DOHH2 (cell line): Measurements from ENCODE around the gene DCHS2.

Experiments
- H3F3A ChIP-seq: fragments of 200-600 bp; sonication (generic), shearing (Covaris generic); 2 replicates; pipeline ENCODE4 v1.6.0; 2016; ENCODE audit warnings: antibody characterized with exemption, mild to moderate bottlenecking; ENCODE audit not compliant: control insufficient read depth, insufficient read depth
- H3K27ac ChIP-seq: fragments of 200-600 bp; sonication (generic); 2 replicates; pipeline ENCODE4 v1.5.1; 2014; ENCODE audit warnings: low read depth, mild to moderate bottlenecking, low read length, moderate library complexity
- H3K27me3 ChIP-seq: fragments of 200-600 bp; sonication (generic); 2 replicates; pipeline ENCODE4 v1.6.1; 2014; ENCODE audit warnings: mild to moderate bottlenecking, low read length, mixed read lengths; ENCODE audit not compliant: control insufficient read depth
- H3K36me3 ChIP-seq: fragments of 200-600 bp; sonication (generic); 2 replicates; pipeline ENCODE4 v1.6.1; 2014; ENCODE audit warnings: mild to moderate bottlenecking, low read length, moderate library complexity, mixed read lengths; ENCODE audit not compliant: control insufficient read depth
- H3K4me1 ChIP-seq: fragments of 200-600 bp; sonication (generic); 2 replicates; pipeline ENCODE4 v1.6.1; 2014; ENCODE audit warnings: mild to moderate bottlenecking, low read length, mixed read lengths; ENCODE audit not compliant: control insufficient read depth
- H3K4me2 ChIP-seq: fragments of 200-600 bp; sonication (generic); 2 replicates; pipeline ENCODE4 v1.6.0; 2014; ENCODE audit warnings: mild to moderate bottlenecking, low read length, moderate library complexity
- H3K4me3 ChIP-seq: fragments of 200-600 bp; sonication (generic); 2 replicates; pipeline ENCODE4 v1.5.1; 2014; ENCODE audit warnings: mild to moderate bottlenecking, low read length, mixed read lengths
- H3K79me2 ChIP-seq: fragments of 200-600 bp; sonication (generic); 2 replicates; pipeline ENCODE4 v1.6.1; 2014; ENCODE audit warnings: mild to moderate bottlenecking, low read length, mixed read lengths; ENCODE audit not compliant: control insufficient read depth
- H3K9me2 ChIP-seq: fragments of 200-600 bp; sonication (generic); replicated peaks from 2 replicates; pipeline ENCODE4 v1.6.1; 2014; ENCODE audit warnings: mild to moderate bottlenecking, low read length, mixed read lengths; ENCODE audit not compliant: control insufficient read depth
- H3K9me3 ChIP-seq: fragments of 200-600 bp; sonication (generic); 2 replicates; pipeline ENCODE4 v1.6.1; 2014; ENCODE audit warnings: antibody characterized with exemption, low read length, mixed read lengths; ENCODE audit not compliant: control insufficient read depth, insufficient read depth
- H4K20me1 ChIP-seq: fragments of 200-600 bp; sonication (generic); 2 replicates; pipeline ENCODE4 v1.6.0; 2014; ENCODE audit warnings: low read depth, mild to moderate bottlenecking, antibody characterized with exemption, low read length, moderate library complexity; ENCODE audit not compliant: control insufficient read depth, insufficient read depth
- CTCF ChIP-seq: fragments of 200-600 bp; sonication (generic); IDR thresholded peaks from one replicate; pipeline ENCODE4 v1.5.1; 2014; ENCODE audit warnings: antibody characterized with exemption, mild to moderate bottlenecking, low read depth, low read length; ENCODE audit not compliant: poor library complexity, severe bottlenecking
- EZH2phosphoT487 ChIP-seq: fragments of 200-600 bp; sonication (generic); IDR thresholded peaks from 2 replicates; pipeline ENCODE4 v1.6.1; 2017; ENCODE audit warnings: borderline replicate concordance, mild to moderate bottlenecking, antibody characterized with exemption, low read length, moderate library complexity, mixed read lengths

The DCHS2 gene

GRCh38 chr4:154341448-154341847 lies 150.2 kb downstream of the DCHS2 start:
- no peak overlapping the region for H3K4me3 ChIP-seq
- no peaks in the 10 kb centered on the region for H4K20me1 ChIP-seq
- H3K4me1 ChIP-seq: no peaks in the 10 kb centered on the region
- H3K79me2 ChIP-seq: no peaks in the 10 kb centered on the region
- no peaks in the 10 kb centered on the region for H3K9me2 ChIP-seq
- no peak for TF ChIP-seq EZH2phosphoT487
- no peak for TF ChIP-seq CTCF
- H3K9me3 ChIP-seq: no peaks in the 10 kb centered on the region
- no peak overlapping the region for H3K27ac ChIP-seq
- no peaks in the 10 kb centered on the region for H3F3A ChIP-seq
- H3K36me3 ChIP-seq: no peaks in the 10 kb centered on the region
- no peak overlapping the region for H3K4me2 ChIP-seq
- no peaks in the 10 kb centered on the region; the same call in 1 of the 2 replicates for H3K27me3 ChIP-seq

- no peaks in the 10 kb centered on the region for H3K9me2 ChIP-seq
- no peaks in the 10 kb centered on the region for H3K9me3 ChIP-seq
- H3K4me1 ChIP-seq: peaks cover 5% of the 10 kb centered on the region; the same call in 1 of the 2 replicates
- H3K4me3 ChIP-seq: no peak overlapping the region
- no peak overlapping the region for H3K4me2 ChIP-seq
- H4K20me1 ChIP-seq: no peaks in the 10 kb centered on the region
- TF ChIP-seq EZH2phosphoT487: no peak
- no peak for TF ChIP-seq CTCF
- H3F3A ChIP-seq: no peaks in the 10 kb centered on the region
- no peak overlapping the region for H3K27ac ChIP-seq
- no peaks in the 10 kb centered on the region for H3K36me3 ChIP-seq
- H3K27me3 ChIP-seq: peaks cover 18% of the 10 kb centered on the region
- H3K79me2 ChIP-seq: no peaks in the 10 kb centered on the region
Measured at GRCh38 chr4:154335588-154335987, 156.0 kb downstream of the DCHS2 start.

- H3K4me2 ChIP-seq: peak overlapping the region; percentile 45
Measured at GRCh38 chr4:154332681-154333421, 158.7 kb downstream of the DCHS2 start.

More at GRCh38 chr4:154332681-154333421, 158.7 kb downstream of the DCHS2 start:
- Histone ChIP-seq H3K4me3 (peak overlapping the region; percentile 54), H3K4me1 (peaks cover 5% of the 10 kb centered on the region; the same call in 1 of the 2 replicates), H3K27me3 (peaks cover 18% of the 10 kb centered on the region), H3K27ac (no peak overlapping the region), H3K79me2 (no peaks in the 10 kb centered on the region), H3K9me2 (no peaks in the 10 kb centered on the region), H3F3A (no peaks in the 10 kb centered on the region), H4K20me1 (no peaks in the 10 kb centered on the region), H3K9me3 (no peaks in the 10 kb centered on the region), H3K36me3 (no peaks in the 10 kb centered on the region)
- no peak for TF ChIP-seq CTCF
- TF ChIP-seq EZH2phosphoT487: no peak
